Bronchial epithelial cell (primary cell): ENCODE measurements around the gene RHEX. TPM values are rescaled to one million over a fixed set of nuclear protein-coding genes. Genes with fewer than 3 reads are reported as not detected.

Source experiments
- DNase-seq: peaks from one replicate; pipeline ENCODE4 v3.0.0-alpha.2; 2010; ENCODE audit warnings: low read depth
- FAIRE-seq: peaks from 2 replicates; lab custom pipeline; 2011; peaks lifted over from hg19 to GRCh38; lab: Jason Lieb, UNC
- H3K27me3 ChIP-seq: 2 replicates; pipeline ENCODE4 v1.5.1; 2011; ENCODE audit warnings: low read length; ENCODE audit not compliant: control insufficient read depth, insufficient read depth
- H3K36me3 ChIP-seq: 2 replicates; pipeline ENCODE4 v1.5.1; 2011; ENCODE audit warnings: low read length; ENCODE audit not compliant: control insufficient read depth, insufficient read depth
- H3K4me3 ChIP-seq: 2 replicates; pipeline ENCODE4 v1.5.1; 2011; ENCODE audit warnings: mild to moderate bottlenecking, low read depth, low read length, control low read depth
- total RNA-seq: library from RNA; depleted of rRNA; stranded (reverse); fragments of >200 nt; gene quantifications from 2 replicates; pipeline ENCODE4 v1.2.1, GENCODE V29; 2014
- TF ChIP-seq, protein P1 (sequence below): IDR thresholded peaks from 2 replicates; pipeline ENCODE4 v1.5.1; 2011; ENCODE audit warnings: mild to moderate bottlenecking, moderate library complexity, low read length, control low read depth, inconsistent platforms; ENCODE audit not compliant: insufficient read depth, severe bottlenecking

Gene RHEX
- total RNA-seq, 1 donor from 2014 or later = not detected

DNA sequence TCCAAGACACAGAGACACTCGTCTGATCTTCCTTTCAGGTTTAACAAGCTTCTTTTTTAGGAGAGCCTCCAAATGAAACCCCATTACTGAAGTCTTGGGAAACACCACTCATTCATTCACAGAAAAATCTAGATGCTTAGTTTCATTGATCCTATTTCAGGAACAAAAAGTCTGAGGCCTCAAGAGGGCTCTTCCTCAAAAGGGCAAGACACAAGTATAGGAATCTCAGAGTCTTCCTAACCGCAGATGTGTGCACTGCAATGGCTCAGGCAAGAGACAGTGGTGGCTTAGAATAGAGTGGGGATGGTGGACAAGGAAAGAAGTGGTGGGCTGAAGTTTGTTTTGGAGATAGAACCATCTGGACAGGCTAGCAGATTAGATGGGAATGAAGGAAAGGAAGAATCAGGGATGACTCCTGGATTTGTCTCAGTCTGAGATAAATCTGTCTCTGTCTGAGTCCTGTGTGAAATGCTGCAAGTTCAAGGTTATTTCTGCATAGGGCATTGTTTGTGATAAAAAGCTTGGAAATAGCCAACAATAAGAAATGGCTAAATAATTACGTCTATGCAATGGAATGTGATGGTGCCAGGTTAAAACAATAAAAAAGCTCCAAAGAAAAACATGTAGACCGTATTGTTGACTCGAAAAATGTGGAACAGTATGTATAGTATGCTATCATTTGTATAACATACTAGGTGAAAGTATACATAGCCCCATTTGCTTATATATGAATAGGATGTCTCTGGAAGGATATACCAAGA, 20.4 kb upstream of the RHEX start:
- FAIRE-seq = no peak
- TF ChIP-seq, protein P1, sequence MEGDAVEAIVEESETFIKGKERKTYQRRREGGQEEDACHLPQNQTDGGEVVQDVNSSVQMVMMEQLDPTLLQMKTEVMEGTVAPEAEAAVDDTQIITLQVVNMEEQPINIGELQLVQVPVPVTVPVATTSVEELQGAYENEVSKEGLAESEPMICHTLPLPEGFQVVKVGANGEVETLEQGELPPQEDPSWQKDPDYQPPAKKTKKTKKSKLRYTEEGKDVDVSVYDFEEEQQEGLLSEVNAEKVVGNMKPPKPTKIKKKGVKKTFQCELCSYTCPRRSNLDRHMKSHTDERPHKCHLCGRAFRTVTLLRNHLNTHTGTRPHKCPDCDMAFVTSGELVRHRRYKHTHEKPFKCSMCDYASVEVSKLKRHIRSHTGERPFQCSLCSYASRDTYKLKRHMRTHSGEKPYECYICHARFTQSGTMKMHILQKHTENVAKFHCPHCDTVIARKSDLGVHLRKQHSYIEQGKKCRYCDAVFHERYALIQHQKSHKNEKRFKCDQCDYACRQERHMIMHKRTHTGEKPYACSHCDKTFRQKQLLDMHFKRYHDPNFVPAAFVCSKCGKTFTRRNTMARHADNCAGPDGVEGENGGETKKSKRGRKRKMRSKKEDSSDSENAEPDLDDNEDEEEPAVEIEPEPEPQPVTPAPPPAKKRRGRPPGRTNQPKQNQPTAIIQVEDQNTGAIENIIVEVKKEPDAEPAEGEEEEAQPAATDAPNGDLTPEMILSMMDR = no peak

DNA sequence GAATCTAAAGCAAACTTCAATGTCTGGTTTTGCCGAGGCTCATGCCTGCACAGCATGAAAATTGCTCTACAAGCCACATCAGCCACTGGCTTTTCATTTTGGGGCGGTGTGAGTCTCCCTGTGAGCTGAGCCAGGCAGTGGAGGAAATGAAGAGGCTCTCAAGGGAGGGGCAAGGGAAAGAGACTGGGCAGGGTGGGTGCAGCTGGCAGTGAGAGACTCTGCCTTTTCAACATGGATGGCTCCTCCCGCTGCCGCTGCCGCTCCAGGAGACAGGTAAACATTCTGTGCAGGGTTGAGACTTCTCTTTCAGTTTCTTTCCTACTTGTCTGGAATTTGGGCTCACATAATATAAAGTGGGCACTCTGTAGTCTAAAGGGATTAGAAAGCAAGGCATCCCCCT, 17.9 kb upstream of the RHEX start:
- DNase-seq = no peak
- TF ChIP-seq, protein P1 = no peak
- no peak for FAIRE-seq
- Histone ChIP-seq H3K27me3 (no peaks in the 10 kb centered on the region), H3K4me3 (no peak overlapping the region), H3K36me3 (no peaks in the 10 kb centered on the region)

More for the DNA sequence above, 20.4 kb upstream of the RHEX start:
- Histone ChIP-seq H3K36me3 (no peaks in the 10 kb centered on the region), H3K4me3 (no peak overlapping the region), H3K27me3 (no peaks in the 10 kb centered on the region)
- DNase-seq = no peak

DNA sequence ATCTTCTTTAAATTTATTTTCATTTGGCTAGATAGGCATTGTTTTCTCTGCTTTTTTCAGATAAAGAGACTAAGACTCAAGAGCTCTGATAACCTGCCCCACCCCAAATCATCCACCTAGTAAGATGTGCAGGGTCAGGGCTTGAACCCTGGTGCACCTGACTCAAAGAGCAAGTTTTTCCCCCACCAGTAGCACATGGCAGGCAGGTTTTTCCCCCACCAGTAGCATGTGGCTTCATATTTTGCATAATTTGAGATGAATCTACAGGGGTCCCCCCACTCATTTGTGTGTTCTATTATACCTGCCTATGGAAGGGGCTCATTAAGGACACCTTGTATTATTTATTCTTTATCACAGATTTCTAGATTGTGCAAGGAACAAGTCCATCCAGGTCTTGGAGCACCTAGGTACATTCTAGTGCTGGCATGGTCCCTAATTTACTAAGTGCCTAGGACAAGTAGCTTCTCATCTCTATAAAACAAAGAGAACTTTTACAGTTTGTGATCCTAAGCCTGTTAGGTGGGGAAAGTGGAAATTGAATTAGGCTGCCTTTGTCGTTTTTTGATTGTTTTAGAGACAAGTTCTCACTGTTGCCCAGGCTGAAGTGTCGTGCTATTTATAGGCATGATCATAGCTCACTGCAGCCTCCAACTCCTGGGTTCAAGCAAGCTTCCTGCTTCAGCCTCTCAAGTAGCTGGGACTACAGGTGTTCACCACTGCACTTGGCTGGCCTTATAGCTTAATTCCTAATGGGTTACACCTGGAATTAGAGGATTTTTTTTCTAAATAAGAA, 16.1 kb upstream of the RHEX start:
- H3K36me3 ChIP-seq = no peaks in the 10 kb centered on the region
- no peak overlapping the region for H3K4me3 ChIP-seq
- no peak for DNase-seq
- no peak for FAIRE-seq
- TF ChIP-seq, protein P1 = no peak
- no peaks in the 10 kb centered on the region for H3K27me3 ChIP-seq

DNA sequence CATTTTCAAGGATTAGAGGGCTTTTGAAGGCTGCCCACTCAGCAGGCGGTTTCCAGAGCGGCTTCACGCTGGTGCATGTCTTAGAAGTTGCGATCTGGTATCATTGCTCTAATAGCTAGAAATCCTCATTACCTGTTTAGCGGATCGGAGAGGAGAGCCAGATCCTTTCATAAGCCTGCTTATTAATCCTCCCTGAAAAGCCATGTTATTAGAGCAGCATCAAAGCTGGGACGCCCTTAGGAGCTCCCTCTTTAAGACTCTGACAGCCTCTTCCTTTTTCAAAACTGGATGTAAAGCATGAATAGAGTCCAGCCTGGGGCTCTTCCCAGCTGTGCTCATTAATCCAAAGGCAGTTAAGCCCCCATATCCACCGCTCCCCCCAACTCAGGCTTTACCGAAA, 15.4 kb upstream of the RHEX start:
- Histone ChIP-seq H3K4me3 (no peak overlapping the region), H3K27me3 (no peaks in the 10 kb centered on the region), H3K36me3 (no peaks in the 10 kb centered on the region)
- no peak for FAIRE-seq
- no peak for DNase-seq
- TF ChIP-seq, protein P1 = no peak

DNA sequence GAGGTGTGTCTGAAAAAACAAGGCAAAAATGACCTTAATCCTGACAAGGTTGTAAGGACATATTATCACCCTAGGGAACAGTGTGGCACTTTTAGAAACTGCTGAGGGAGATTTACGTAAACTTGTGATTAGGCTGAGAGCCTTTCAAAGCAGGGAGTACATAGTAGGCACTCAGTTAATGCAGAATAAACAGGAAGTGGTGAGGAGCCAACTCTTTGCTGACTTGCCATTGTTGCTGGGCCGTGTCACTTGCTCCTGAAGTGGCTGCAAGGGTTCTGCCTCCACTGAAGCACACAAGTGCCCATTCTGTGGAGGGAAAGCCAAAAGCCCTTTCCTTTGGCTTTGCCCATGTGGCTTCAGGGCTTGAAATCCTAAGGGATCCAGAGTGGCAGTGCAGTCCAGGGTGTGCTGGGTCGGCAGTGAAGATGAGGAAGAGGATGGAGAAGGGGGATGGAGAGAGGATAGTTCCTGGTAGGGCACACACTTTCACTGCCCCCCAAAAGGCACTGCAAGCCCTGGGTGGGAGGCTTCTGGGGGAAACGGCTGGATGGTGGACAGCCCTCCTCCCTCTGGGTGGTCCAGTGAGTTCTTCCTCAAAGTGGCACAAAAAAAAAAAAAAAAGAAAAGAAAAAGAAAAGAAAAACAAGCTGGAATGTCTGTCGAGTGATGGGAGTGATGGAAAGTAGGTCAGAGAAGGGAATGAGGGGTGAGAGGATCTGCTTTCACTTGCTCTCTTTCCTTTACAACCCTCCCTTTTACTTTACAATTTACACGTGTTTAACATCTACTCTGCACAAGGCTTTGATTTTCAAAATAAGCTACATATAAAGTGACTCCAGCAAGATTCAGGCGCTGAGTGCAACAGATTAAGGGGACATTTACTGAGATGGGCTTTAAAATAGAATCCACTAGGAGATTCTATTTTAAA, 13.7 kb upstream of the RHEX start:
- Histone ChIP-seq H3K4me3 (no peak overlapping the region), H3K36me3 (no peaks in the 10 kb centered on the region), H3K27me3 (no peaks in the 10 kb centered on the region)
- FAIRE-seq (no peak), DNase-seq (no peak)
- TF ChIP-seq, protein P1 = no peak
